Tibial nerve (tissue), 4 donors: ENCODE results near the gene RLN3. TPM values are rescaled to one million over a fixed set of nuclear protein-coding genes. Genes with fewer than 3 reads are reported as not detected.
"Not testable (repeated sequence)": the region's sequence is repeated elsewhere in the genome, so short reads cannot be mapped to it uniquely, and the experiment has no call there.

Source experiments
- DNase-seq, 2 donors: peaks; one replicate each; pipeline ENCODE4 v3.0.0-alpha.2; 2019; ENCODE audit warnings: low spot score in 2 of 2
- H3K27ac ChIP-seq, 4 donors: fragments of 200-600 bp; sonication (generic) in 3 of 4; one replicate each; pipeline ENCODE4 v1.5.1; 2017 to 2019; ENCODE audit warnings: mild to moderate bottlenecking in 1 of 4
- H3K27me3 ChIP-seq, 2 donors: fragments of 200-600 bp; sonication (generic) in 1 of 2; one replicate each; pipeline versions ENCODE4 v1.5.1 to v1.6.0; 2017 to 2019
- H3K36me3 ChIP-seq, 3 donors: fragments of 200-600 bp; sonication (generic); one replicate each; pipeline ENCODE4 v1.5.1; 2018 to 2019
- H3K4me1 ChIP-seq, 4 donors: fragments of 200-600 bp; sonication (generic) in 3 of 4; one replicate each; pipeline ENCODE4 v1.5.1; 2017 to 2019
- H3K4me3 ChIP-seq, 4 donors: fragments of 200-600 bp; sonication (generic) in 3 of 4; one replicate each; pipeline ENCODE4 v1.5.1; 2017 to 2019; ENCODE audit warnings: mild to moderate bottlenecking in 1 of 4, moderate library complexity in 1 of 4
- H3K9me3 ChIP-seq, 4 donors: fragments of 200-600 bp; sonication (generic) in 3 of 4; one replicate each; pipeline ENCODE4 v1.5.1; 2017 to 2019
- CTCF ChIP-seq, 5 experiments: fragments of 200-600 bp in 3 of 5; fragments of 450-650 bp in 2 of 5; sonication (generic) in 3 of 5; IDR thresholded peaks; one replicate each; pipeline ENCODE4 v1.5.1; 2016 to 2019; ENCODE audit warnings: antibody characterized with exemption in 5 of 5, mild to moderate bottlenecking in 3 of 5, moderate library complexity in 2 of 5
- EP300 ChIP-seq, 2 donors: sonication (generic); formaldehyde crosslinking; IDR thresholded peaks; one replicate each; pipeline ENCODE4 v1.6.1; 2017; ENCODE audit warnings: antibody characterized with exemption in 2 of 2, mild to moderate bottlenecking in 1 of 2
- POLR2A ChIP-seq, 2 donors: fragments of 450-650 bp; IDR thresholded peaks; one replicate each; pipeline ENCODE4 v1.6.1; 2017; ENCODE audit warnings: antibody characterized with exemption in 2 of 2, mild to moderate bottlenecking in 2 of 2, moderate library complexity in 2 of 2
- WGBS, 2 donors: methylation state at CpG; one replicate each; pipeline ENCODE4 v1.1.5; 2018; 5-methylcytosine and 5-hydroxymethylcytosine counted together
- total RNA-seq, 4 donors: library from RNA; depleted of rRNA; stranded (reverse); fragments of >200 nt; gene quantifications; one replicate each; pipeline ENCODE4 v1.1.0, GENCODE V29; 2016

Gene RLN3
- total RNA-seq, 4 donors from 2014 or later: not detected

- H3K36me3 ChIP-seq: no peaks in the 10 kb centered on the region
- no peaks in the 10 kb centered on the region for H3K27me3 ChIP-seq
- no peaks in the 10 kb centered on the region for H3K9me3 ChIP-seq
- 57 to 72% methylated on average over 5 of the region's 5 CpGs for WGBS, 2 donors
- TF ChIP-seq EP300 (IDR thresholded peaks at IDR 0.05): no peak
- no peak for TF ChIP-seq CTCF (IDR thresholded peaks at IDR 0.05)
- TF ChIP-seq POLR2A (IDR thresholded peaks at IDR 0.05): no peak
- H3K4me1 ChIP-seq: peaks cover 0 to 7% (median 0%) of the 10 kb centered on the region in 4 donors
- no peak overlapping the region for H3K4me3 ChIP-seq
- no peak for DNase-seq
- no peak overlapping the region for H3K27ac ChIP-seq
Measured at GRCh38 chr19:14021474-14021873, 6.5 kb upstream of the RLN3 start.

- WGBS, 2 donors: 83 to 87% methylated on average over 4 of the region's 4 CpGs
- DNase-seq: no peak
- Histone ChIP-seq H3K36me3 (no peaks in the 10 kb centered on the region), H3K9me3 (no peaks in the 10 kb centered on the region), H3K4me1 (peaks cover 0 to 7% (median 0%) of the 10 kb centered on the region in 4 donors), H3K27me3 (peaks cover 0 to 7% of the 10 kb centered on the region in 2 donors), H3K27ac (no peak overlapping the region), H3K4me3 (no peak overlapping the region)
- TF ChIP-seq EP300 (IDR thresholded peaks at IDR 0.05) (no peak), POLR2A (IDR thresholded peaks at IDR 0.05) (no peak), CTCF (IDR thresholded peaks at IDR 0.05) (no peak)
Measured at GRCh38 chr19:14022469-14022868, 5.5 kb upstream of the RLN3 start.

- peak overlapping the region in 1 of 4 donors; percentile 62 for H3K27ac ChIP-seq
- no peak for DNase-seq
- H3K27me3 ChIP-seq: peaks cover 0 to 16% of the 10 kb centered on the region in 2 donors
- H3K4me1 ChIP-seq: peaks cover 0 to 7% (median 0%) of the 10 kb centered on the region in 4 donors
- TF ChIP-seq CTCF (IDR thresholded peaks at IDR 0.05) (peak in 4 of 5 experiments; percentile 14 to 32 (median 23)), POLR2A (IDR thresholded peaks at IDR 0.05) (no peak), EP300 (IDR thresholded peaks at IDR 0.05) (peak in 1 of 2 donors; percentile 12)
- H3K9me3 ChIP-seq: no peaks in the 10 kb centered on the region
- WGBS, 2 donors: 50 to 55% methylated on average over 9 of the region's 9 CpGs
- no peaks in the 10 kb centered on the region for H3K36me3 ChIP-seq
- no peak overlapping the region for H3K4me3 ChIP-seq
Measured at GRCh38 chr19:14023404-14024235, 4.3 kb upstream of the RLN3 start.

DNA sequence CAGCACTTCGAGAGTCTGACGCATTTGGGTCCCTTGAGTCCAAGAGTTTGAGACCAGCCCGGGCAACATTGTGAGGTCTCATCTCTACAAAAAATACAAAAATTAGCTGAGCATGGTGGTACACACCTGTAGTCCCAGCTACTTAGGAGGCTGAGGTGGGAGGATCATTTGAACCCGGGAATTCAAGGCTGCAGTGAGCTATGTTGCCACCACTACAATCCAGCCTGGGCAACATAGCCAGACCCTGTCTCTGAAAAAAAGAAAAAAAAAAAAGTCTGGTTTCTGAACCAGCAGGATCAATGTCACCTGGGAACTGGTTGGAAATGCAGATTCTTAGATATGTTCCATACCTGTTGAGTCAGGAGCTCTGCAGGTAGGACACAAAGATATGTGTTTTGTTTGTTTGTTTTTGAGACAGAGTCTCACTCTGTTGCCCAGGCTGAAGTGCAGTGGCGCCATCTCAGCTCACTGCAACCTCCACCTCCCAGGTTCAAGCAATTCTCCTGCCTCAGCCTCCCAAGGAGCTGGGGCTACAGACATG is 1.2 kb upstream of the RLN3 start:
- H3K9me3 ChIP-seq, H3K36me3 ChIP-seq, DNase-seq, H3K27ac ChIP-seq, H3K4me3 ChIP-seq: not testable (repeated sequence)
- Histone ChIP-seq H3K4me1 (peaks cover 0 to 16% (median 5%) of the 10 kb centered on the region in 4 donors), H3K27me3 (peaks cover 0 to 27% of the 10 kb centered on the region in 2 donors)
- 88 to 97% methylated on average over 5 of the region's 5 CpGs for WGBS, 2 donors

GRCh38 chr19:14028901-14029300 is 953 bp downstream of the RLN3 start:
- TF ChIP-seq POLR2A (IDR thresholded peaks at IDR 0.05) (no peak), CTCF (IDR thresholded peaks at IDR 0.05) (no peak), EP300 (IDR thresholded peaks at IDR 0.05) (no peak)
- H3K36me3 ChIP-seq: no peaks in the 10 kb centered on the region

More at GRCh38 chr19:14028901-14029300, 953 bp downstream of the RLN3 start:
- no peak overlapping the region for H3K27ac ChIP-seq
- H3K27me3 ChIP-seq: peaks cover 0 to 34% of the 10 kb centered on the region in 2 donors
- no peaks in the 10 kb centered on the region for H3K9me3 ChIP-seq
- H3K4me1 ChIP-seq: peaks cover 0 to 18% (median 8%) of the 10 kb centered on the region in 4 donors
- no peak overlapping the region for H3K4me3 ChIP-seq
- 73 to 83% methylated on average over 4 of the region's 4 CpGs for WGBS, 2 donors
- DNase-seq: no peak
